ENCODE measurements around the gene MKRN3. TPM values are rescaled to one million over a fixed set of nuclear protein-coding genes. Genes with fewer than 3 reads are reported as not detected.
A peak's percentile ranks its signal among the peaks of the same experiment; 100 is the strongest.

The MKRN3 gene
- total RNA-seq, result 0.89 TPM

- DNase-seq, result peak; percentile 71
Measured at GRCh38 chr15:23565395-23566070, at the start of gene MKRN3. TSS of gene MKRN3 (plus strand) at chr15:23565674. CDS start at chr15:23565783, 109 bp downstream.

- no peak for DNase-seq
Measured at GRCh38 chr15:23516866-23517265, 48.6 kb upstream of the MKRN3 start.

GRCh38 chr15:23518104-23518503 is 47.4 kb upstream of the MKRN3 start:
- no peak for DNase-seq

GRCh38 chr15:23524816-23525215 is 40.7 kb upstream of the MKRN3 start:
- no peak for DNase-seq

- no peak for DNase-seq
Measured at GRCh38 chr15:23529891-23530290, 35.6 kb upstream of the MKRN3 start.

GRCh38 chr15:23532024-23532423 is 33.5 kb upstream of the MKRN3 start:
- DNase-seq, result no peak

- DNase-seq, result no peak
Measured at GRCh38 chr15:23536659-23537058, 28.8 kb upstream of the MKRN3 start.

- no peak for DNase-seq
Measured at GRCh38 chr15:23538648-23539047, 26.8 kb upstream of the MKRN3 start.

GRCh38 chr15:23539892-23540291 is 25.6 kb upstream of the MKRN3 start:
- DNase-seq, result no peak

GRCh38 chr15:23546158-23546557 is 19.3 kb upstream of the MKRN3 start:
- no peak for DNase-seq

GRCh38 chr15:23548071-23548470 is 17.4 kb upstream of the MKRN3 start:
- no peak for DNase-seq

- DNase-seq, result no peak
Measured at GRCh38 chr15:23561914-23562313, 3.6 kb upstream of the MKRN3 start.

GRCh38 chr15:23564821-23565394 is 566 bp upstream of the MKRN3 start:
- DNase-seq, result no peak

GRCh38 chr15:23566071-23566554 is 639 bp downstream of the MKRN3 start:
- DNase-seq, result no peak

GRCh38 chr15:23566651-23567050 is 1.2 kb downstream of the MKRN3 start:
- no peak for DNase-seq

GRCh38 chr15:23567921-23568320 is 2.4 kb downstream of the MKRN3 start:
- no peak for DNase-seq

GRCh38 chr15:23569151-23569925 is 3.9 kb downstream of the MKRN3 start:
- no peak for DNase-seq

- no peak for DNase-seq
Measured at GRCh38 chr15:23570486-23570885, 5.0 kb downstream of the MKRN3 start.

GRCh38 chr15:23572844-23573243 is 7.4 kb downstream of the MKRN3 start:
- no peak for DNase-seq

GRCh38 chr15:23574742-23575141 is 9.3 kb downstream of the MKRN3 start:
- DNase-seq, result no peak

- no peak for DNase-seq
Measured at GRCh38 chr15:23576061-23576460, 10.6 kb downstream of the MKRN3 start.

- DNase-seq, result no peak
Measured at GRCh38 chr15:23578521-23579150, 13.2 kb downstream of the MKRN3 start.

- no peak for DNase-seq
Measured at GRCh38 chr15:23588268-23588667, 22.8 kb downstream of the MKRN3 start.

Measured in skin of body (tissue), 2 donors.